B cell (primary cell): ENCODE data around the gene PSMD5. TPM values are rescaled to one million over a fixed set of nuclear protein-coding genes. Genes with fewer than 3 reads are reported as not detected.
"Not testable (repeated sequence)": the region's sequence is repeated elsewhere in the genome, so short reads cannot be mapped to it uniquely, and the experiment has no call there.

Source experiments
- ATAC-seq: fragments of 200-7000 bp; cut with Tn5 transposase; one replicate; pipeline ENCODE4 v1.10.0; 2021; ENCODE audit warnings: low read depth, mild to moderate bottlenecking, moderate number of reproducible peaks, moderate library complexity
- CTCF ChIA-PET: fragments of 350-600 bp; sonication (Branson Sonifier 250); formaldehyde crosslinking; loops from one replicate; lab custom pipeline; 2021; ENCODE audit warnings: antibody characterized with exemption, inconsistent platforms; lab: Charles Lee
- POLR2A ChIA-PET: fragments of 350-600 bp; sonication (Branson Sonifier 250); formaldehyde crosslinking; loops from one replicate; lab custom pipeline; 2021; ENCODE audit warnings: antibody characterized with exemption; lab: Charles Lee
- DNase-seq: peaks from one replicate; pipeline ENCODE4 v3.0.0; 2013
- H2AFZ ChIP-seq: 2 replicates; pipeline ENCODE4 v1.6.1; 2012; ENCODE audit warnings: mild to moderate bottlenecking, low read depth, low read length; ENCODE audit not compliant: insufficient read depth, poor library complexity, severe bottlenecking
- H3K27ac ChIP-seq, 2 donors: 1 replicate in 1 of 2; 2 replicates in 1 of 2; pipeline ENCODE4 v1.5.1; 2012 to 2013; ENCODE audit warnings: low read length in 2 of 2, mild to moderate bottlenecking in 2 of 2, moderate library complexity in 1 of 2
- H3K27me3 ChIP-seq, 4 experiments: fragments of 200-600 bp in 1 of 4; sonication (generic) in 1 of 4; replicated peaks in 1 of 4; 1 replicate in 2 of 4; 2 replicates in 2 of 4; pipeline versions ENCODE4 v1.6.1 to v1.7.0; 2013 to 2016; ENCODE audit warnings: low read length in 3 of 4, mild to moderate bottlenecking in 2 of 4, mixed read lengths in 1 of 4, moderate library complexity in 1 of 4; ENCODE audit not compliant: insufficient read depth in 4 of 4, control insufficient read depth in 3 of 4; ENCODE audit errors: control extremely low read depth in 1 of 4
- H3K36me3 ChIP-seq, 2 experiments: replicated peaks in 1 of 2; 1 replicate in 1 of 2; 2 replicates in 1 of 2; pipeline versions ENCODE4 v1.6.1 to v1.7.1; 2013; ENCODE audit warnings: low read length in 1 of 2; ENCODE audit not compliant: insufficient read depth in 2 of 2, control insufficient read depth in 1 of 2; ENCODE audit errors: control extremely low read depth in 1 of 2, extremely low read depth in 1 of 2
- H3K4me1 ChIP-seq, 2 donors: fragments of 200-600 bp in 1 of 2; sonication (generic) in 1 of 2; 1 replicate in 1 of 2; 2 replicates in 1 of 2; pipeline versions ENCODE4 v1.5.1 to v1.6.1; 2013 to 2017; ENCODE audit warnings: low read length in 2 of 2; ENCODE audit not compliant: control insufficient read depth in 2 of 2, insufficient read depth in 2 of 2
- H3K4me2 ChIP-seq: replicated peaks from 2 replicates; pipeline ENCODE3; 2012; ENCODE audit warnings: mild to moderate bottlenecking, low read depth, low read length; ENCODE audit not compliant: poor library complexity, severe bottlenecking
- H3K4me3 ChIP-seq, 5 experiments: fragments of 200-600 bp in 1 of 5; sonication (generic) in 1 of 5; 1 replicate in 3 of 5; 2 replicates in 2 of 5; pipeline versions ENCODE4 v1.5.1 to v1.7.0; 2011 to 2016; ENCODE audit warnings: low read length in 4 of 5, mild to moderate bottlenecking in 4 of 5, low read depth in 2 of 5, control low read depth in 1 of 5, moderate library complexity in 1 of 5; ENCODE audit not compliant: insufficient read depth in 1 of 5; ENCODE audit errors: control extremely low read depth in 1 of 5, extremely low read depth in 1 of 5
- H3K79me2 ChIP-seq: fragments of 200-600 bp; sonication (generic); one replicate; pipeline ENCODE4 v1.6.0; 2016; ENCODE audit warnings: low read length; ENCODE audit not compliant: control insufficient read depth, insufficient read depth
- H3K9ac ChIP-seq: fragments of 200-600 bp; sonication (generic); 2 replicates; pipeline ENCODE4 v1.6.1; 2017; ENCODE audit warnings: mild to moderate bottlenecking, low read length, moderate library complexity
- H3K9me3 ChIP-seq, 3 donors: one replicate each; pipeline versions ENCODE4 v1.6.1 to v1.7.1; 2013; ENCODE audit warnings: low read length in 2 of 3; ENCODE audit not compliant: control insufficient read depth in 2 of 3, insufficient read depth in 1 of 3; ENCODE audit errors: control extremely low read depth in 1 of 3
- H4K20me1 ChIP-seq: 2 replicates; pipeline ENCODE4 v1.6.0; 2012; ENCODE audit warnings: mild to moderate bottlenecking, low read length; ENCODE audit not compliant: insufficient read depth, control insufficient read depth, poor library complexity, severe bottlenecking
- H3K27ac Mint-ChIP-seq: one replicate; pipeline ENCODE4 v1.8.0; 2021; ENCODE audit warnings: mixed read lengths
- H3K27me3 Mint-ChIP-seq: one replicate; pipeline ENCODE4 v1.8.0; 2021; ENCODE audit warnings: mixed read lengths
- H3K4me1 Mint-ChIP-seq: one replicate; pipeline ENCODE4 v1.8.0; 2021; ENCODE audit warnings: mixed read lengths
- H3K4me3 Mint-ChIP-seq: one replicate; pipeline ENCODE4 v1.8.0; 2021; ENCODE audit warnings: mixed read lengths
- H3K9me3 Mint-ChIP-seq: one replicate; pipeline ENCODE4 v1.8.0; 2022; ENCODE audit warnings: mixed read lengths; ENCODE audit not compliant: insufficient read depth
- EZH2 ChIP-seq: IDR thresholded peaks from 2 replicates; pipeline ENCODE4 v1.6.1; 2012; ENCODE audit warnings: borderline replicate concordance, low read depth, mild to moderate bottlenecking, moderate library complexity, low read length; ENCODE audit not compliant: insufficient read depth, poor library complexity, severe bottlenecking
- WGBS: methylation state at CpG from one replicate; pipeline ENCODE4 v1.1.5; 2013; ENCODE audit warnings: missing lambda C conversion rate; ENCODE audit not compliant: insufficient coverage; 5-methylcytosine and 5-hydroxymethylcytosine counted together
- intact Hi-C: fragments of 100-400 bp; cut with micrococcal nuclease; formaldehyde crosslinking; loops from one replicate; pipeline ENCODE4 v1.10.0; 2022
- polyA plus RNA-seq: library from polyadenylated mRNA; depleted of rRNA; stranded (reverse); fragments of >200 nt; gene quantifications from 2 replicates; pipeline ENCODE4 v1.2.3, GENCODE V29; 2012
- total RNA-seq, 2 donors: library from RNA; stranded (reverse); fragments of 120-200 nt in 1 of 2; gene quantifications; 1 replicate in 1 of 2; 2 replicates in 1 of 2; pipeline versions ENCODE4 v1.2.3 to v1.2.4, GENCODE V29; 2013 to 2022
- TF ChIP-seq, protein P1 (sequence below): fragments of 200-600 bp; IDR thresholded peaks from one replicate; pipeline ENCODE4 v1.8.0; 2022; ENCODE audit warnings: antibody characterized with exemption, mild to moderate bottlenecking

The PSMD5 gene
- total and polyA plus RNA-seq, 2 donors (not counting 1 experiment from before 2014, with no cell fraction given), result 7.4 to 25.3 TPM

DNA sequence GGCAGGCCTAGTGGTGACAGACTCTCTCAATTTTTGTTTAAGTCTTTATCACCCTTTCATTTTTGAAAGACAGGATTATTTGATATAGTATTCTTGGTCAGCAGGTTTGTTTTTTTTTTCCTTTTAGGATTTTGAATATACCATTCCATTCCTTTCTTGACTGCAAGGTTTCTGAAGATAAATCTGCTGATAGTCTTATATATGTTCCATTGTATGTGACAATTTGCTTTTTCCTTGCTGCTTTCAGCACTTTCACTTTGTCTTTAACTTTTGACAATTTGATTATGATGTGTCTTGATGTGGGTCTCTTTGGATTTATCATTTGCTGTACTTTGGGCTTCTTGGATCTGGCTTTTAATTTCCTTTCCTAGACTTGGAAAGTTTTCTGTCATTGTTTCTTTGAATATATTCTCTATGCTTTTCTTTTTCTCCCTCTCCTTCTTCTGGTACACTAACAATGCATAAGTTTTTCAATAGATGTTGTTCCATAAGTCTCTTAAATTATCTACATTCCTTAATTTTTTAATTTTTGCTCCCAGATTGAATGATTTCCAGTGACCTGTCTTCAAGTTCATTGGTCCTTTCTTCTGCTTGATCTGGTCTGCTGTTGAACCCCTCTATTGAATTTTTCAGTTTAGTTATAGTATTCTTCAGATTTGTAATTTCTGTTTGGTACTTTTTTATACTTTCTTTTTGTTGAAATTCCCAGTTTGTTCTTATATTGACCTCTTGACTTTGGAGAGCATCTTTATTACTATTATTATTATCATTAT, 34.9 kb downstream of the PSMD5 start:
- Histone ChIP-seq H3K9ac (no peak overlapping the region), H3K9me3 (peaks cover 1 to 37% (median 34%) of the 10 kb centered on the region in 3 donors), H3K4me3 (no peak overlapping the region), H3K27me3 (no peaks in the 10 kb centered on the region), H3K36me3 (no peaks in the 10 kb centered on the region), H3K27ac (no peak overlapping the region), H3K4me2 (no peak overlapping the region), H3K79me2 (no peaks in the 10 kb centered on the region), H4K20me1 (no peaks in the 10 kb centered on the region), H2AFZ (no peak overlapping the region), H3K4me1 (no peaks in the 10 kb centered on the region)
- ATAC-seq (no peak), DNase-seq (no peak)
- TF ChIP-seq EZH2, result no peak
- TF ChIP-seq, protein P1, sequence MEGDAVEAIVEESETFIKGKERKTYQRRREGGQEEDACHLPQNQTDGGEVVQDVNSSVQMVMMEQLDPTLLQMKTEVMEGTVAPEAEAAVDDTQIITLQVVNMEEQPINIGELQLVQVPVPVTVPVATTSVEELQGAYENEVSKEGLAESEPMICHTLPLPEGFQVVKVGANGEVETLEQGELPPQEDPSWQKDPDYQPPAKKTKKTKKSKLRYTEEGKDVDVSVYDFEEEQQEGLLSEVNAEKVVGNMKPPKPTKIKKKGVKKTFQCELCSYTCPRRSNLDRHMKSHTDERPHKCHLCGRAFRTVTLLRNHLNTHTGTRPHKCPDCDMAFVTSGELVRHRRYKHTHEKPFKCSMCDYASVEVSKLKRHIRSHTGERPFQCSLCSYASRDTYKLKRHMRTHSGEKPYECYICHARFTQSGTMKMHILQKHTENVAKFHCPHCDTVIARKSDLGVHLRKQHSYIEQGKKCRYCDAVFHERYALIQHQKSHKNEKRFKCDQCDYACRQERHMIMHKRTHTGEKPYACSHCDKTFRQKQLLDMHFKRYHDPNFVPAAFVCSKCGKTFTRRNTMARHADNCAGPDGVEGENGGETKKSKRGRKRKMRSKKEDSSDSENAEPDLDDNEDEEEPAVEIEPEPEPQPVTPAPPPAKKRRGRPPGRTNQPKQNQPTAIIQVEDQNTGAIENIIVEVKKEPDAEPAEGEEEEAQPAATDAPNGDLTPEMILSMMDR, result no peak
- H3K4me1 Mint-ChIP-seq, result no peaks in the 10 kb centered on the region
- H3K9me3 Mint-ChIP-seq, result peaks cover 16% of the 10 kb centered on the region
- intact Hi-C loops, result no loop called here
- H3K4me3 Mint-ChIP-seq, result no peak overlapping the region
- CTCF ChIA-PET, result no interaction called here
- no peaks in the 10 kb centered on the region for H3K27me3 Mint-ChIP-seq
- POLR2A ChIA-PET, result no interaction called here
- no peak overlapping the region for H3K27ac Mint-ChIP-seq

DNA sequence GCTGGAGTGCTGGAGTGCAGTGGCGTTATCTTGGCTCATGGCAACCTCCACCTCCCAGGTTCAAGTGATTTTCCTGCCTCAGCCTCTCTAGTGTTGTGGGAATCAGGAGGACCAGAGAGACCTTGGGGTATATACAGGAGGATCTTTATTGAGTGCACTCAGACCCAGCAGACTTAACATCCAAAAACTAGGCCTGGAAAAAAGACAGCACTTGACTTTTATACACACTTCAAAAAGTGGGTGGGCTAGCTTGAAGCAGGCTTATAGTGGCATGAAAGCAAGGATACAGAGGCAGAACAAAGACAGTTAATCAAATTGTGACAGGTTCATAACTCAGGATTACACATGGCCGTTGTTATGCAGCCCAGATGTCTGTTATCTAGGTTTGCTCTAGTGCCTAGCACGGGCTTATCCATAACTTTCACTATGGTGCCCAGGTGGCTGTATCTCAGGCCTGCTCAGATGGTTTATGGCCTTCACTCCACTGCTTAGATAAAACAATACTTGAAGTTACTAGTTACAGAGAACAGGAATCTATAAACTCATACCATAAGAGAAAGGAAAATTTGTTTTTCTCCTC, 37.8 kb downstream of the PSMD5 start:
- H3K27me3 Mint-ChIP-seq, DNase-seq, H3K4me1 Mint-ChIP-seq, intact Hi-C loops, CTCF ChIA-PET, H3K4me2 ChIP-seq, H3K27me3 ChIP-seq, H3K4me1 ChIP-seq, H3K36me3 ChIP-seq, H3K79me2 ChIP-seq, H3K4me3 ChIP-seq, H3K27ac Mint-ChIP-seq, H2AFZ ChIP-seq, ATAC-seq, H4K20me1 ChIP-seq, POLR2A ChIA-PET, H3K27ac ChIP-seq, H3K9ac ChIP-seq, H3K4me3 Mint-ChIP-seq: not testable (repeated sequence)
- WGBS, result 94% methylated on average over 3 of the region's 3 CpGs
- H3K9me3 ChIP-seq, result peaks cover 1 to 37% (median 32%) of the 10 kb centered on the region in 3 donors
- H3K9me3 Mint-ChIP-seq, result peaks cover 13% of the 10 kb centered on the region
